ENCODE results near the gene TCTA. TPM values are rescaled to one million over a fixed set of nuclear protein-coding genes. Genes with fewer than 3 reads are reported as not detected.

TCTA gene
- total and polyA plus RNA-seq, 2 of the 8 experiments (the other 6 are each of a cell fraction or from before 2014, with no cell fraction given): 6.2 to 11.0 TPM

GRCh38 chr3:49414753-49415152 is 2.5 kb downstream of the TCTA start:
- Histone ChIP-seq H3K14ac (ENCODE audit: insufficient read length) (no peak overlapping the region), H4K91ac (replicated peaks; ENCODE audit: insufficient read length, low read length) (no peak overlapping the region), H3K27ac (ENCODE audit: low read depth, low read length) (no peak overlapping the region), H2AK5ac (ENCODE audit: low read depth, low read length) (no peak overlapping the region), H4K5ac (ENCODE audit: insufficient read length, low read depth, low read length) (no peak overlapping the region), H4K8ac (ENCODE audit: extremely low read depth, insufficient read depth, low read length) (no peak overlapping the region), H3K4me2 (ENCODE audit: insufficient read depth in 1 of 2, low read depth in 2 of 2, low read length in 2 of 2) (no peak overlapping the region), H2BK20ac (ENCODE audit: low read length) (no peak overlapping the region), H3K4me3 (ENCODE audit: extremely low read depth in 1 of 4, insufficient read depth in 2 of 4, low read depth in 3 of 4, low read length in 4 of 4) (no peak overlapping the region), H2BK5ac (ENCODE audit: low read depth, low read length) (no peak overlapping the region), H2BK12ac (ENCODE audit: low read depth, low read length) (no peak overlapping the region), H3K79me2 (ENCODE audit: control insufficient read depth in 1 of 2, insufficient read depth in 2 of 2, low read length in 2 of 2) (peaks cover 15 to 16% of the 10 kb centered on the region in 2 experiments), H3K23ac (ENCODE audit: insufficient read length) (no peak overlapping the region), H2BK15ac (ENCODE audit: low read length) (no peak overlapping the region), H3K27me3 (replicated peaks in 1 of 4; ENCODE audit: control insufficient read depth in 3 of 4, extremely low read depth in 1 of 4, insufficient read depth in 3 of 4, low read length in 3 of 4) (no peaks in the 10 kb centered on the region), H3K23me2 (ENCODE audit: low read depth, low read length) (peaks cover 14% of the 10 kb centered on the region), H3K56ac (replicated peaks; ENCODE audit: insufficient read length, low read depth, low read length) (no peak overlapping the region), H3K4ac (replicated peaks; ENCODE audit: insufficient read length, low read depth, low read length) (no peak overlapping the region), H3K18ac (ENCODE audit: extremely low read depth, low read length) (no peak overlapping the region), H3K4me1 (replicated peaks in 1 of 4; ENCODE audit: control insufficient read depth in 3 of 4, insufficient read depth in 4 of 4, low read length in 3 of 4) (peaks cover 3 to 11% (median 9%) of the 10 kb centered on the region in 4 experiments; a peak in 6 of 7 replicates), H2AFZ (ENCODE audit: low read length) (no peak overlapping the region), H3K9me3 (ENCODE audit: insufficient read depth in 2 of 2, low read depth in 1 of 2, low read length in 1 of 2) (no peaks in the 10 kb centered on the region), H4K20me1 (replicated peaks in 1 of 2; ENCODE audit: control insufficient read depth in 1 of 2, insufficient read depth in 2 of 2, low read length in 2 of 2) (peaks cover 6 to 12% of the 10 kb centered on the region in 2 experiments), H2BK120ac (replicated peaks; ENCODE audit: low read depth, low read length) (no peak overlapping the region), H3K9ac (replicated peaks in 1 of 4; ENCODE audit: extremely low read depth in 1 of 4, low read depth in 3 of 4, low read length in 3 of 4) (no peak overlapping the region), H3K36me3 (ENCODE audit: control insufficient read depth in 2 of 4, insufficient read depth in 4 of 4, low read length in 3 of 4) (peaks cover 0 to 8% (median 4%) of the 10 kb centered on the region in 4 experiments; a peak in 2 of 8 replicates), H3K79me1 (ENCODE audit: low read depth, low read length) (peaks cover 9% of the 10 kb centered on the region)
- POLR2A ChIA-PET (ENCODE audit: partially characterized antibody): interaction anchor here (1.3 to 4.2 kb wide), 4 partner anchors 7 to 56 kb away, joined by 3 to 57 read pairs (median 20); partner anchors contain the start of genes AMT and DAG1
- WGBS, 2 experiments (ENCODE audit: extremely low coverage in 1 of 2, insufficient coverage in 1 of 2, insufficient read length in 1 of 2, insufficient replicate concordance in 2 of 2, low coverage in 1 of 2, low lambda C conversion rate in 2 of 2, missing lambda C conversion rate in 1 of 2): 79% methylated on average over 2 of the region's 2 CpGs; no CpG with 5 or more reads in 1 of the 2 experiments
- DNase-seq (ENCODE audit: low read depth in 1 of 2, low spot score in 2 of 2) (no peak), FAIRE-seq (no peak)
- CTCF ChIA-PET (ENCODE audit: partially characterized antibody): interaction anchor here (0.9 to 3.9 kb wide), 10 partner anchors 8 to 282 kb away, joined by 3 to 20 read pairs (median 9); partner anchors contain the start of genes AMT and LAMB2
- TF ChIP-seq KDM1A (IDR thresholded peaks at IDR 0.05; ENCODE audit: borderline replicate concordance, low read length) (no peak), CBX5 (IDR thresholded peaks at IDR 0.05; ENCODE audit: low read depth, low read length) (no peak), RAD21 (IDR thresholded peaks at IDR 0.05 in 1 of 2, conservative IDR thresholded peaks at IDR 0.05 in 1 of 2; ENCODE audit: low read depth in 2 of 2, low read length in 2 of 2) (no peak), JUN (IDR thresholded peaks at IDR 0.05; ENCODE audit: low read depth, low read length) (no peak), FOSL1 (IDR thresholded peaks at IDR 0.05; ENCODE audit: insufficient read depth, low read depth, low read length) (no peak), SP4 (IDR thresholded peaks at IDR 0.05; ENCODE audit: low read length) (no peak), POLR2AphosphoS5 (IDR thresholded peaks at IDR 0.05; ENCODE audit: low read depth, low read length) (no peak), TBP (IDR thresholded peaks at IDR 0.05; ENCODE audit: low read depth, low read length) (no peak), RFX5 (IDR thresholded peaks at IDR 0.05; ENCODE audit: borderline replicate concordance, low read depth, low read length) (no peak), RBBP5 (IDR thresholded peaks at IDR 0.05; ENCODE audit: borderline replicate concordance, low read depth, low read length) (no peak), CBX8 (IDR thresholded peaks at IDR 0.05; ENCODE audit: borderline replicate concordance, low read depth, low read length) (no peak), JUND (IDR thresholded peaks at IDR 0.05; ENCODE audit: low read length) (no peak), NANOG (IDR thresholded peaks at IDR 0.05; ENCODE audit: insufficient read depth, low read depth, low read length, poor library complexity, severe bottlenecking) (no peak), TCF12 (IDR thresholded peaks at IDR 0.05; ENCODE audit: low read depth, low read length) (no peak)
